Left lung (tissue), 10 donors: ENCODE results near the gene SLC6A11. TPM values are rescaled to one million over a fixed set of nuclear protein-coding genes. Genes with fewer than 3 reads are reported as not detected.

Experiments used
- ATAC-seq: fragments of 200-7000 bp; cut with Tn5 transposase; one replicate; pipeline ENCODE4 v1.9.1; 2020; ENCODE audit warnings: moderate library complexity
- DNase-seq, 4 donors: peaks; one replicate each; pipeline ENCODE4 v3.0.0-alpha.2; 2013 to 2020
- H3K27ac ChIP-seq, 2 donors: fragments of 200-600 bp; sonication (generic) in 1 of 2; one replicate each; pipeline versions ENCODE4 v1.5.0 to v1.8.0; 2020 to 2021
- H3K27me3 ChIP-seq, 2 donors: fragments of 200-600 bp; sonication (generic) in 1 of 2; one replicate each; pipeline versions ENCODE4 v1.5.0 to v1.8.0; 2020 to 2021
- H3K36me3 ChIP-seq, 2 donors: fragments of 200-600 bp; sonication (generic) in 1 of 2; one replicate each; pipeline versions ENCODE4 v1.5.0 to v1.8.0; 2020 to 2021
- H3K4me1 ChIP-seq, 2 donors: fragments of 200-600 bp; one replicate each; pipeline ENCODE4 v1.8.0; 2021
- H3K4me3 ChIP-seq, 2 donors: fragments of 200-600 bp; sonication (generic) in 1 of 2; one replicate each; pipeline versions ENCODE4 v1.5.0 to v1.8.0; 2020 to 2021; ENCODE audit warnings: mild to moderate bottlenecking in 1 of 2
- H3K9me3 ChIP-seq, 2 donors: fragments of 200-600 bp; sonication (generic) in 1 of 2; one replicate each; pipeline versions ENCODE4 v1.5.0 to v1.8.0; 2020 to 2021
- CTCF ChIP-seq, 2 donors: fragments of 200-600 bp; sonication (generic) in 1 of 2; IDR thresholded peaks; one replicate each; pipeline versions ENCODE4 v1.5.0 to v1.8.0; 2021; ENCODE audit warnings: antibody characterized with exemption in 2 of 2
- intact Hi-C, 2 donors: fragments of 100-400 bp; cut with DNase I; formaldehyde crosslinking; loops; one replicate each; pipeline versions ENCODE4 v1.11.2 to v1.14.2; 2022
- polyA plus RNA-seq, 6 donors: library from polyadenylated mRNA; unstranded; fragments of 120-200 nt; gene quantifications; one replicate each; pipeline ENCODE4 v1.2.1, GENCODE V29; 2013; ENCODE audit not compliant: insufficient read length in 6 of 6
- total RNA-seq, 2 donors: library from RNA; stranded (reverse); fragmentation: NEBNext Ultra II Directional; extraction: Animal tissue kit (Norgen Biotek cat#: 25700); gene quantifications; one replicate each; pipeline ENCODE4 v1.2.1, GENCODE V29; 2021
- donor health status: DM: no; HTN: yes; CAD: no.
- donor health status: DM: no; HTN: no; CAD: no.

Gene SLC6A11
- total and polyA plus RNA-seq, 8 donors = 0.07 to 0.31 (median 0.18) TPM; not detected in 2

DNA sequence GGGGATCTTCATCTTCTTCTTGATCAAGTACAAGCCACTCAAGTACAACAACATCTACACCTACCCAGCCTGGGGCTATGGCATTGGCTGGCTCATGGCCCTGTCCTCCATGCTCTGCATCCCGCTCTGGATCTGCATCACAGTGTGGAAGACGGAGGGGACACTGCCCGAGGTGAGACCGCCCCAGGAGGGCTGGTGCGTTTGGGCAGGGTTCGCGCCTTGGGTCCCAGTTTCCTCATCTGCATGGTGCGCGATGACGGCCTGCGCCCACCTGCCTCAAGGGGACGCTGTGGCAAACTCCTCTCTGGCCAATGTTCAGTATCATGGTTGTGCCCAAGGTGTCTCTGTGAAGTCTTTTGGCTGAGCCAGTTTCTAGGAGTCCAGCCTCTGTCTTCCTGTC lies 119.0 kb downstream of the SLC6A11 start:
- Histone ChIP-seq H3K4me3 (no peak overlapping the region), H3K36me3 (no peaks in the 10 kb centered on the region), H3K4me1 (no peaks in the 10 kb centered on the region), H3K27ac (no peak overlapping the region), H3K27me3 (no peaks in the 10 kb centered on the region), H3K9me3 (no peaks in the 10 kb centered on the region)
- DNase-seq = peak in 1 of 4 donors; percentile 14
- intact Hi-C loops = no loop called here
- TF ChIP-seq CTCF (IDR thresholded peaks at IDR 0.05) = no peak
- no peak for ATAC-seq

DNA sequence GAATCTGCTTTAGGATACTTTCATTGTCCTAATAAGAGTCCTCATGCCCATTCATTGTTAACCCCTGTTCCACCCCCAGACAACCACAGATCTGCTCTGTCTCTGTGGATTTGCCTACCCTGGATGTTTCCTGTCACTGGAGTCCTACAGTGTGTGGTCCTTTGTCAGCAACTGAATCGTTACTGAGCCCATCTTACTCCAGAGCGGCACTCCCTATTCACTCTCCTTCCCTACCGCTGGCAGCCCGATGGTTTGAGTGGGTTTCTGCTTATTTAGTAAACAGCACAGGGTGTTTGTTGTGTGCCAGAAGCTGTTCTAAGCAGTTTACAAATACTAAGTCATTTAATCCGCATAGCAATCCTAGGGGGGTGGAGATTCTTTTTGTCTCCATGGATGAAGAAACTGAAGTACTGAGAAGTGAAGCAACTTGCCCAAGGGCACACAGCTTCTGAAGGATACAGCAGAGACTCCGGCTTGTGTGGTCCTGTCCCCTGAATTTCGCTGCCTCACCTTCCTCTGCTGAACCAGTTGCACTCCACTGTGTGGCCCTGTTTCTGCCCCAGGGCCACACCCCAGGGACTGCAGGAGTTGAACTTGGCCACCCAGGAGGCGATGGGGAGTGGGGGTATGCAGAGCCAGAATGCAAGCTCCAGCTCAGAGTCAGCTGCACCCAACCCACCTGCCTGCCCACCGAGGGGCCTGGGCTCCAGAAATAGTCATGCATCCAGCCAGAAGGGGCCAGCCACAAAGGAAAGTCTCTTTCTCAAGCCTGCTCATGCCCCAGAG lies 120.0 kb downstream of the SLC6A11 start:
- intact Hi-C loops = no loop called here
- no peaks in the 10 kb centered on the region for H3K9me3 ChIP-seq
- no peaks in the 10 kb centered on the region for H3K36me3 ChIP-seq
- no peak overlapping the region for H3K4me3 ChIP-seq
- H3K4me1 ChIP-seq = no peaks in the 10 kb centered on the region
- H3K27me3 ChIP-seq = no peaks in the 10 kb centered on the region
- ATAC-seq (no peak), DNase-seq (peak in 1 of 4 donors; percentile 7)
- no peak overlapping the region for H3K27ac ChIP-seq
- no peak for TF ChIP-seq CTCF (IDR thresholded peaks at IDR 0.05)

GRCh38 chr3:10936686-10937085 lies 120.7 kb downstream of the SLC6A11 start:
- Histone ChIP-seq H3K9me3 (no peaks in the 10 kb centered on the region), H3K27ac (no peak overlapping the region), H3K4me1 (no peaks in the 10 kb centered on the region), H3K4me3 (no peak overlapping the region), H3K36me3 (no peaks in the 10 kb centered on the region), H3K27me3 (no peaks in the 10 kb centered on the region)
- DNase-seq = peak in 1 of 4 donors; percentile 0
- no peak for ATAC-seq
- TF ChIP-seq CTCF (IDR thresholded peaks at IDR 0.05) = no peak
- intact Hi-C loops = no loop called here

DNA sequence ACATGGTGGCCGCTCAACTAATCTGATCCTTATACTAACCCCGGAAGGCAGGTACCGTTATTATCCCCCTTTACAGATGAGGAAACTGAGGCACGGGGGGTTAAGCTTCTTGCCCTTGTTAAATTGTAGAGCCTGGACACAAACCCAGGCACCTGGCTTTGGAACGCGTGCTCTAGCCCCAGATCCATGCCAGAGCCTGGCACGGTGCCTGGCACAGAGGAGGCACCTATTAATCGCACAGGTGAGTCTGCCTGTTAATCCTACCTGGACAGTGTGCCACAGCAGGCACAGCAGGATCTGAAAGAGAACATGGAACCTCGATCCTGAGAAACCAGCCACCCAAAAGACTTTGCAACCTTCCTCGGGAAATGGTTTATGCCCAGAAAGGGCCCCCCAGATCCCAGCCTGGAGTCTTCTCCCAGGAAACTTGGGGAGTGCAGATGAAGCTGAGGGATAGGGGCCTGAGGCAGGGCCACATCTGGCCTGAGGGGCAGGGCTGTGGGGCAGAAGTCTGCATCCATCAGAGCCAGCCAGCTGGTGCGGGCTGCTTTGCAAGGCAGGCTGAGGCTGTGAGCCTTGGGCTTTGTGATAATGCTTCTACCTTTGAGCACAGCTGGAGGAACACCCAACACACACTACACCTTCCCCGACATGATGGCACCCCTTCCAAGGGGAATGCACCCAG lies 121.3 kb downstream of the SLC6A11 start:
- Histone ChIP-seq H3K4me3 (no peak overlapping the region), H3K27ac (no peak overlapping the region), H3K36me3 (no peaks in the 10 kb centered on the region), H3K27me3 (no peaks in the 10 kb centered on the region), H3K4me1 (no peaks in the 10 kb centered on the region), H3K9me3 (no peaks in the 10 kb centered on the region)
- DNase-seq = peak in 1 of 4 donors; percentile 13
- TF ChIP-seq CTCF (IDR thresholded peaks at IDR 0.05) = no peak
- no peak for ATAC-seq
- intact Hi-C loops = no loop called here

DNA sequence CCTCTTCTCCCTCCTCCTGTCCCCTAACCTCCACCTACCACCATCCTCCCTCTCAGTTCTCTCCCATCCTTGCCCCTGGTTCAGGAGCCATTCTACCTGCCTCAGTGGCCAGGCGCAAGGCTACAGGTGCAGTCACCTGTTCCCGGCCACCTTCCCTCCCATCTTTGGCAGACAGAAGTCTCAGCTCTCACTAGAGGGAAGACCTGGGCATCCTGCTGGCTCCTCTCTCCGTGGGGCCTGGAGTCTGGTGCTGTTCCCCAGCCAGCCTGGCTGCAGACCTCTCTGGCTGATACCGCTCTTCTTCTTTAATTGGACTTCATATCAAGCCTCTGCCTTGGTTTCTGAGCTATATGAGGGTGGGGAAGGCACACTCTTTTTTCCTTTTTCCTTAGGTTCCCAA lies 123.5 kb downstream of the SLC6A11 start:
- Histone ChIP-seq H3K36me3 (no peaks in the 10 kb centered on the region), H3K27me3 (no peaks in the 10 kb centered on the region), H3K4me3 (no peak overlapping the region), H3K9me3 (no peaks in the 10 kb centered on the region), H3K4me1 (no peaks in the 10 kb centered on the region), H3K27ac (no peak overlapping the region)
- DNase-seq (no peak), ATAC-seq (no peak)
- intact Hi-C loops = no loop called here
- no peak for TF ChIP-seq CTCF (IDR thresholded peaks at IDR 0.05)
